Mesendoderm (in vitro differentiated cells): ENCODE data around the gene ZNF483.
A peak's percentile ranks its signal among the peaks of the same experiment; 100 is the strongest.

Experiments used
- DNase-seq: peaks from one replicate; pipeline ENCODE4 v3.0.0; 2013
- H2AK5ac ChIP-seq: 2 replicates; pipeline ENCODE4 v1.6.1; 2013; ENCODE audit warnings: low read length, inconsistent platforms
- H2BK120ac ChIP-seq: 2 replicates; pipeline ENCODE4 v1.6.1; 2013; ENCODE audit warnings: low read depth, mild to moderate bottlenecking, low read length, moderate library complexity, mixed read lengths
- H2BK15ac ChIP-seq: replicated peaks from 2 replicates; pipeline ENCODE4 v1.6.1; 2013; ENCODE audit warnings: low read depth, mild to moderate bottlenecking, moderate library complexity
- H2BK5ac ChIP-seq: 2 replicates; pipeline ENCODE4 v1.6.1; 2013; ENCODE audit warnings: low read length, inconsistent platforms
- H3K18ac ChIP-seq: 2 replicates; pipeline ENCODE4 v1.6.1; 2013; ENCODE audit warnings: mild to moderate bottlenecking, low read length, mixed read lengths
- H3K23ac ChIP-seq: one replicate; pipeline ENCODE4 v1.6.1; 2013; ENCODE audit warnings: low read length
- H3K27ac ChIP-seq: 2 replicates; pipeline ENCODE4 v1.5.1; 2013; ENCODE audit warnings: low read depth, mild to moderate bottlenecking, inconsistent platforms, low read length, moderate library complexity
- H3K27me3 ChIP-seq: 2 replicates; pipeline ENCODE4 v1.6.1; 2013; ENCODE audit warnings: low read length, control low read depth, mild to moderate bottlenecking, inconsistent platforms; ENCODE audit not compliant: insufficient read depth, poor library complexity
- H3K36me3 ChIP-seq: 2 replicates; pipeline ENCODE4 v1.6.1; 2013; ENCODE audit warnings: low read length, inconsistent platforms; ENCODE audit not compliant: control insufficient read depth, insufficient read depth
- H3K4ac ChIP-seq: one replicate; pipeline ENCODE4 v1.6.1; 2013; ENCODE audit warnings: low read depth, mild to moderate bottlenecking, low read length, moderate library complexity
- H3K4me1 ChIP-seq: 2 replicates; pipeline ENCODE4 v1.6.1; 2013; ENCODE audit warnings: low read depth, low read length, inconsistent platforms; ENCODE audit not compliant: control insufficient read depth
- H3K4me2 ChIP-seq: 2 replicates; pipeline ENCODE4 v1.6.1; 2013; ENCODE audit warnings: low read length
- H3K4me3 ChIP-seq: 2 replicates; pipeline ENCODE4 v1.5.1; 2013; ENCODE audit warnings: mild to moderate bottlenecking, low read length
- H3K56ac ChIP-seq: one replicate; pipeline ENCODE4 v1.6.1; 2013; ENCODE audit warnings: low read length
- H3K79me1 ChIP-seq: 2 replicates; pipeline ENCODE4 v1.6.1; 2013; ENCODE audit warnings: low read length, inconsistent platforms
- H3K79me2 ChIP-seq: 2 replicates; pipeline ENCODE4 v1.6.1; 2013; ENCODE audit warnings: mild to moderate bottlenecking, low read length; ENCODE audit not compliant: control insufficient read depth, insufficient read depth
- H3K9ac ChIP-seq: 2 replicates; pipeline ENCODE4 v1.6.1; 2013; ENCODE audit warnings: low read length, inconsistent platforms
- H4K5ac ChIP-seq: one replicate; pipeline ENCODE4 v1.6.1; 2013; ENCODE audit warnings: low read length
- H4K8ac ChIP-seq: one replicate; pipeline ENCODE4 v1.6.1; 2013; ENCODE audit warnings: low read depth, mild to moderate bottlenecking, control low read depth, low read length, moderate library complexity
- WGBS: extraction: QIAGEN DNeasy Blood & Tissue Kit; methylation state at CpG from one replicate; pipeline ENCODE4 v1.1.7; 2013; ENCODE audit warnings: low lambda C conversion rate, missing lambda C conversion rate; ENCODE audit not compliant: insufficient coverage; ENCODE audit errors: extremely low coverage; 5-methylcytosine and 5-hydroxymethylcytosine counted together

ZNF483 gene

GRCh38 chr9:111572950-111573604 is 48.1 kb downstream of the ZNF483 start:
- H3K18ac ChIP-seq, result no peak overlapping the region
- H3K4ac ChIP-seq, result no peak overlapping the region
- no peak overlapping the region for H3K23ac ChIP-seq
- H3K27me3 ChIP-seq, result no peaks in the 10 kb centered on the region
- H3K4me1 ChIP-seq, result no peaks in the 10 kb centered on the region
- peaks cover 9% of the 10 kb centered on the region for H3K36me3 ChIP-seq
- H2BK5ac ChIP-seq, result no peak overlapping the region
- no peak overlapping the region for H4K8ac ChIP-seq
- H3K79me2 ChIP-seq, result no peaks in the 10 kb centered on the region
- no peaks in the 10 kb centered on the region for H3K79me1 ChIP-seq
- H3K4me3 ChIP-seq, result no peak overlapping the region
- no peak overlapping the region for H3K56ac ChIP-seq
- no peak overlapping the region for H4K5ac ChIP-seq
- no peak overlapping the region for H3K4me2 ChIP-seq
- no peak overlapping the region for H2BK120ac ChIP-seq
- no peak overlapping the region for H3K27ac ChIP-seq
- H2BK15ac ChIP-seq, result no peak overlapping the region
- no peak overlapping the region for H2AK5ac ChIP-seq
- H3K9ac ChIP-seq, result no peak overlapping the region
- WGBS, result no CpG with 5 or more reads among the region's 4 CpGs
- DNase-seq, result no peak

GRCh38 chr9:111582888-111583287 is 57.9 kb downstream of the ZNF483 start:
- Histone ChIP-seq H3K4me1 (no peaks in the 10 kb centered on the region), H3K4ac (no peak overlapping the region), H2BK5ac (no peak overlapping the region), H2BK15ac (no peak overlapping the region), H3K79me2 (no peaks in the 10 kb centered on the region), H3K4me3 (no peak overlapping the region), H3K18ac (no peak overlapping the region), H3K9ac (no peak overlapping the region), H3K27me3 (no peaks in the 10 kb centered on the region), H3K4me2 (no peak overlapping the region), H4K5ac (no peak overlapping the region), H3K27ac (no peak overlapping the region), H3K23ac (no peak overlapping the region), H3K36me3 (peaks cover 12% of the 10 kb centered on the region), H2BK120ac (no peak overlapping the region), H3K56ac (no peak overlapping the region), H3K79me1 (no peaks in the 10 kb centered on the region), H2AK5ac (no peak overlapping the region), H4K8ac (no peak overlapping the region)
- DNase-seq, result no peak
- no CpG with 5 or more reads among the region's 3 CpGs for WGBS

- H4K5ac ChIP-seq, result no peak overlapping the region
- no peaks in the 10 kb centered on the region for H3K79me1 ChIP-seq
- no CpG with 5 or more reads among the region's 5 CpGs for WGBS
- no peak overlapping the region for H3K4ac ChIP-seq
- H3K79me2 ChIP-seq, result no peaks in the 10 kb centered on the region
- H2AK5ac ChIP-seq, result no peak overlapping the region
- no peak overlapping the region for H3K56ac ChIP-seq
- H2BK15ac ChIP-seq, result no peak overlapping the region
- no peak for DNase-seq
- H3K9ac ChIP-seq, result no peak overlapping the region
- H3K23ac ChIP-seq, result no peak overlapping the region
- peaks cover 8% of the 10 kb centered on the region for H3K36me3 ChIP-seq
- H2BK5ac ChIP-seq, result no peak overlapping the region
- no peak overlapping the region for H3K27ac ChIP-seq
- H3K4me1 ChIP-seq, result no peaks in the 10 kb centered on the region
- no peak overlapping the region for H3K4me2 ChIP-seq
- no peak overlapping the region for H2BK120ac ChIP-seq
- no peak overlapping the region for H4K8ac ChIP-seq
- H3K27me3 ChIP-seq, result no peaks in the 10 kb centered on the region
- no peak overlapping the region for H3K4me3 ChIP-seq
- no peak overlapping the region for H3K18ac ChIP-seq
These were observed 61.4 kb downstream of the ZNF483 start for GRCh38 chr9:111586378-111586777.

GRCh38 chr9:111588846-111589245 is 63.9 kb downstream of the ZNF483 start:
- Histone ChIP-seq H3K4me1 (no peaks in the 10 kb centered on the region), H4K8ac (no peak overlapping the region), H3K23ac (no peak overlapping the region), H3K4ac (no peak overlapping the region), H3K4me3 (no peak overlapping the region), H2BK15ac (no peak overlapping the region), H3K79me1 (no peaks in the 10 kb centered on the region), H3K18ac (no peak overlapping the region), H3K56ac (no peak overlapping the region), H3K27ac (no peak overlapping the region), H2BK120ac (no peak overlapping the region), H2AK5ac (no peak overlapping the region), H3K9ac (no peak overlapping the region), H3K4me2 (no peak overlapping the region), H2BK5ac (no peak overlapping the region), H4K5ac (no peak overlapping the region), H3K27me3 (no peaks in the 10 kb centered on the region), H3K79me2 (no peaks in the 10 kb centered on the region), H3K36me3 (peaks cover 2% of the 10 kb centered on the region)
- no peak for DNase-seq
- no CpG with 5 or more reads among the region's 5 CpGs for WGBS

- H2BK15ac ChIP-seq, result no peak overlapping the region
- H3K4me3 ChIP-seq, result peak overlapping the region; percentile 81
- DNase-seq, result peak; percentile 89
- no peak overlapping the region for H2AK5ac ChIP-seq
- H3K9ac ChIP-seq, result peak overlapping the region; percentile 51
- no peak overlapping the region for H4K5ac ChIP-seq
- no peak overlapping the region for H4K8ac ChIP-seq
- H3K36me3 ChIP-seq, result peaks cover 2% of the 10 kb centered on the region
- H3K79me2 ChIP-seq, result no peaks in the 10 kb centered on the region
- H2BK5ac ChIP-seq, result no peak overlapping the region
- WGBS, result no CpG with 5 or more reads among the region's 41 CpGs
- no peak overlapping the region for H3K4ac ChIP-seq
- no peaks in the 10 kb centered on the region for H3K27me3 ChIP-seq
- peak overlapping the region; percentile 77 for H3K56ac ChIP-seq
- H3K4me2 ChIP-seq, result peak overlapping the region; percentile 28
- no peak overlapping the region for H3K18ac ChIP-seq
- H3K79me1 ChIP-seq, result no peaks in the 10 kb centered on the region
- no peak overlapping the region for H3K27ac ChIP-seq
- no peaks in the 10 kb centered on the region for H3K4me1 ChIP-seq
- H2BK120ac ChIP-seq, result no peak overlapping the region
- no peak overlapping the region for H3K23ac ChIP-seq
These were observed 73.1 kb downstream of the ZNF483 start for GRCh38 chr9:111597852-111598732.
